A673 (cell line): Measurements from ENCODE around the gene PIP4K2C. TPM values are rescaled to one million over a fixed set of nuclear protein-coding genes. Genes with fewer than 3 reads are reported as not detected.
"Not testable (repeated sequence)": the region's sequence is repeated elsewhere in the genome, so short reads cannot be mapped to it uniquely, and the experiment has no call there.

Source experiments
- BruUV-seq: library from RNA; stranded (reverse); fragments of 400-500 nt; replicated peaks from 2 replicates; lab custom pipeline; 2021; lab: Mats Ljungman, UMichigan
- CTCF ChIA-PET: fragments of 300-600 bp; sonication (Branson Sonifier 250); formaldehyde crosslinking; loops from one replicate; lab custom pipeline; 2022; ENCODE audit warnings: antibody characterized with exemption; lab: Charles Lee
- POLR2A ChIA-PET: fragments of 300-600 bp; sonication (Branson Sonifier 250); formaldehyde crosslinking; loops from one replicate; lab custom pipeline; 2022; ENCODE audit warnings: antibody characterized with exemption; ENCODE audit not compliant: low non-redundant PET; lab: Charles Lee
- DNase-seq: peaks from one replicate; pipeline ENCODE4 v3.0.0-alpha.2; 2015; ENCODE audit warnings: low spot score
- H3K27ac ChIP-seq: fragments of 200-600 bp; sonication (generic); 2 replicates; pipeline ENCODE4 v1.5.1; 2016; ENCODE audit warnings: mixed run types, low read depth, mild to moderate bottlenecking, mixed read lengths, antibody characterized with exemption, low read length; ENCODE audit not compliant: poor library complexity, severe bottlenecking
- H3K27me3 ChIP-seq: fragments of 200-600 bp; sonication (generic); replicated peaks from 2 replicates; pipeline ENCODE4 v1.6.1; 2017; ENCODE audit warnings: mixed run types, low read depth, mild to moderate bottlenecking, mixed read lengths, antibody characterized with exemption, low read length; ENCODE audit not compliant: insufficient read depth, poor library complexity
- H3K36me3 ChIP-seq: fragments of 200-600 bp; sonication (generic); 2 replicates; pipeline ENCODE4 v1.6.1; 2016; ENCODE audit warnings: mixed run types, mild to moderate bottlenecking, mixed read lengths, antibody characterized with exemption, low read length; ENCODE audit not compliant: insufficient read depth, poor library complexity, severe bottlenecking
- H3K4me1 ChIP-seq: fragments of 200-600 bp; sonication (generic); 2 replicates; pipeline ENCODE4 v1.6.1; 2017; ENCODE audit warnings: mixed run types, mild to moderate bottlenecking, mixed read lengths, antibody characterized with exemption, low read length; ENCODE audit not compliant: insufficient read depth, poor library complexity, severe bottlenecking
- H3K4me3 ChIP-seq: fragments of 200-600 bp; sonication (generic); 2 replicates; pipeline ENCODE4 v1.5.1; 2016; ENCODE audit warnings: low read depth, mixed run types, mild to moderate bottlenecking, mixed read lengths, low read length; ENCODE audit not compliant: poor library complexity, severe bottlenecking
- H3K9me3 ChIP-seq: fragments of 200-600 bp; sonication (generic); 2 replicates; pipeline ENCODE4 v1.6.1; 2016; ENCODE audit warnings: mixed run types, low read depth, mild to moderate bottlenecking, mixed read lengths, antibody characterized with exemption, low read length; ENCODE audit not compliant: poor library complexity, severe bottlenecking
- EZH2 ChIP-seq: fragments of 200-600 bp; sonication (generic); IDR thresholded peaks from 2 replicates; pipeline ENCODE4 v1.6.1; 2017; ENCODE audit warnings: borderline replicate concordance, low read depth, mild to moderate bottlenecking, mixed read lengths, antibody characterized with exemption, low read length; ENCODE audit not compliant: poor library complexity, severe bottlenecking
- intact Hi-C: fragments of 100-400 bp; cut with micrococcal nuclease; formaldehyde crosslinking; loops from one replicate; pipeline ENCODE4 v1.10.0; 2022; ENCODE audit not compliant: unreplicated experiment
- total RNA-seq: library from RNA; stranded (reverse); gene quantifications from 2 replicates; pipeline ENCODE4 v1.2.3, GENCODE V29; 2021
- TF ChIP-seq, protein P1 (sequence below): fragments of 300-800, 200-600 bp; sonication (generic); conservative IDR thresholded peaks from 2 replicates; pipeline ENCODE4 v1.5.1; 2017; ENCODE audit warnings: low read depth, mild to moderate bottlenecking, antibody characterized with exemption, low read length, moderate library complexity, mixed read lengths

The PIP4K2C gene
- total RNA-seq, 1 experiment from 2014 or later = 34.9 TPM

DNA sequence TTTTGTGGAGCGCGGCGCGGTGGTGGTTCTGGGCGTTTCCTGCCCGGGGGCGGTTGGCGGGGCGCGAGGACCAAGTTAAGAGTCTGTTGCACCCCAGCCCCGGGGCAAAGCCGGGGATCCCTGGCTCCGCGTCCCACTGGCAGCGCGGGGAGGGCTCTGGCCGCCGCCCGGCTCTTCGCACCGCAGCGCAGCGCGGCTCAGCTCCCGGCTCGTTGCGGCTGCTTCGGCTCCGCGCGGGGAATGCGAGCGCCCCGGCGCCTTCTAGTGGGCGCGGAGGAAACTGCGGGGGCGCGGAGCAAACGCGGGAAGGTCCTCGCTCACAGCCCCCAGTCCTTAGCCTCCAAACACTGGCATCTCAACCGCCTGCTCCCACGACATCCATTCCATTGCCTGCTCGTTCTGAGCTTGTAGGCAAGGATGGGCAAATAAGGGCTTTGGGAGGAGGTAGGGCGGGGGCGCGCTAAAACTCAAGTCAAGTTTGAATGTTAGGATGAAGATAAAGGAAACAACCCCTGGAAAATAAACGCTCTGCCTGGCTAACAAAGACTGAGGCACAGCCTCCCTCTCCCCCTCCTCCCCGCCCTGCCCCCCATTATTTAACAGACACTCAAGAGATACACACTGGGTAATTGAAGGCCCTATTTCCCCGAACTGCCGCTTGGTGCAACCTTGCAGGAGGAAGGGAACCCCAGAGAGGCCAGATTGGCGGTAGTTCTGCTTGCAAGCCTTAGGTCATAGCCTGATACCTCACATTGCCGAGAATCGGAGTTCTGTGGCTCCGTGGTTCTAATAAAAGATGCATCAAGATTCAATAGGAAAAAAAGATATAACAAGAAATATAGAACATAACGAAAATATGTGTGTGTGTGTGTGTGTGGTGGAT lies 42.2 kb downstream of the PIP4K2C start, which contains the start of gene B4GALNT1:
Gene B4GALNT1 (minus strand): TSS at position 244 of the 883 bp plus-strand sequence. CDS start 1,069 bp downstream, outside the sequence.
- H3K36me3 ChIP-seq = peaks cover 15% of the 10 kb centered on the region
- no peaks in the 10 kb centered on the region for H3K27me3 ChIP-seq
- CTCF ChIA-PET = interaction anchor here (0.6 to 1.2 kb wide), 5 partner anchors 8 to 174 kb away, joined by 3 to 11 read pairs (median 6); partner anchors contain the start of gene GLI1
- POLR2A ChIA-PET = interaction anchor here (0.5 kb wide), 2 partner anchors 139 to 182 kb away, joined by 4 to 8 read pairs; partner anchors contain the start of gene METTL1
- intact Hi-C loops = no loop called here
- H3K4me1 ChIP-seq = peaks cover 15% of the 10 kb centered on the region
- H3K4me3 ChIP-seq = peak within 1 kb of the TSS; percentile 79
- BruUV-seq = no TSS peak
- no peak for TF ChIP-seq EZH2
- TF ChIP-seq, protein P1, sequence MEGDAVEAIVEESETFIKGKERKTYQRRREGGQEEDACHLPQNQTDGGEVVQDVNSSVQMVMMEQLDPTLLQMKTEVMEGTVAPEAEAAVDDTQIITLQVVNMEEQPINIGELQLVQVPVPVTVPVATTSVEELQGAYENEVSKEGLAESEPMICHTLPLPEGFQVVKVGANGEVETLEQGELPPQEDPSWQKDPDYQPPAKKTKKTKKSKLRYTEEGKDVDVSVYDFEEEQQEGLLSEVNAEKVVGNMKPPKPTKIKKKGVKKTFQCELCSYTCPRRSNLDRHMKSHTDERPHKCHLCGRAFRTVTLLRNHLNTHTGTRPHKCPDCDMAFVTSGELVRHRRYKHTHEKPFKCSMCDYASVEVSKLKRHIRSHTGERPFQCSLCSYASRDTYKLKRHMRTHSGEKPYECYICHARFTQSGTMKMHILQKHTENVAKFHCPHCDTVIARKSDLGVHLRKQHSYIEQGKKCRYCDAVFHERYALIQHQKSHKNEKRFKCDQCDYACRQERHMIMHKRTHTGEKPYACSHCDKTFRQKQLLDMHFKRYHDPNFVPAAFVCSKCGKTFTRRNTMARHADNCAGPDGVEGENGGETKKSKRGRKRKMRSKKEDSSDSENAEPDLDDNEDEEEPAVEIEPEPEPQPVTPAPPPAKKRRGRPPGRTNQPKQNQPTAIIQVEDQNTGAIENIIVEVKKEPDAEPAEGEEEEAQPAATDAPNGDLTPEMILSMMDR = peak; percentile 85
- no peaks in the 10 kb centered on the region for H3K9me3 ChIP-seq
- peak within 1 kb of the TSS; percentile 61 for H3K27ac ChIP-seq
- DNase-seq = peak; percentile 92

DNA sequence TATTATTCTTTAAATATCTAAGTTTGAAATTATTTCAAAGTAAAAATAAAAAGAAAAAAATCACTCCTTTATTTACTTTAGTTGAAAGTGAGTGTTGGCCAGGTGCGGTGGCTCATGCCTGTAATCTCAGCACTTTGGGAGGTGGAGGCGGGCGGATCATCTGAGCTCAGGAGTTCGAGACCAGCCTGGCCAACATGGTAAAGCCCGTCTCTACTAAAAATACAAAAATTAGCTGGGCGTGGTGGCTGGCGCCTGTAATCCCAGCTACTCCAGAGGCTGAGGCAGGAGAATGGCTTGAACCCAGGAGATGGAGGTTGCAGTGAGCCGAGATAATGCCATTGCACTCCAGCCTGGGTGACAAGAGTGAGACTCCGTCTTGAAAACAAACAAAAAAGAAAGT lies 45.7 kb downstream of the PIP4K2C start:
- intact Hi-C loops, BruUV-seq: not testable (repeated sequence)

DNA sequence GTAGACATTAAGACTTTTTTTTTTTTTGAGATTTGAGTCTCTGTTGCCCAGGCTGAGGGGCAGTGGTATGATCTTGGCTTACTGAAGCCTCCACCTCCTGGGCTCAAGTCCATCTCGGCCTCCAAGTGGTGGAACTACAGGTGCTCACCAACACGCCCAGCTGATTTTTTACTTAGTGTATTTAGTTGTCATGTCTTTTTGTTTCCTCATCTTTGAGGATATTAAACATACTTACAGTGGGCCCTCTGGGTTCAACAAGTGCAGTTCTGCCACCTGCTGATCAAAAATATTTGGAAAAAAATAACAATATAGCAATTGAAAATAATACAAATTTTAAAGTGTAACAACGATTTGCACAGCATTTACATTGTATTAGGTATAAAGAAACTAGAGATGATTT lies 46.4 kb downstream of the PIP4K2C start:
- no peak overlapping the region for H3K4me3 ChIP-seq
- no peak overlapping the region for H3K27ac ChIP-seq
- POLR2A ChIA-PET = no interaction called here
- intact Hi-C loops = no loop called here
- H3K9me3 ChIP-seq = no peaks in the 10 kb centered on the region
- no TSS peak for BruUV-seq
- no peaks in the 10 kb centered on the region for H3K27me3 ChIP-seq
- DNase-seq = no peak
- H3K4me1 ChIP-seq = peaks cover 11% of the 10 kb centered on the region
- H3K36me3 ChIP-seq = no peaks in the 10 kb centered on the region
- TF ChIP-seq, protein P1 = no peak
- no peak for TF ChIP-seq EZH2
- CTCF ChIA-PET = no interaction called here

More for the DNA sequence above, 45.7 kb downstream of the PIP4K2C start:
- H3K27ac ChIP-seq, CTCF ChIA-PET, H3K27me3 ChIP-seq, DNase-seq, H3K36me3 ChIP-seq, H3K9me3 ChIP-seq, POLR2A ChIA-PET, H3K4me3 ChIP-seq: not testable (repeated sequence)
- H3K4me1 ChIP-seq = peaks cover 11% of the 10 kb centered on the region
